Measurements from ENCODE around the gene L3MBTL3. TPM values are rescaled to one million over a fixed set of nuclear protein-coding genes. Genes with fewer than 3 reads are reported as not detected.

The L3MBTL3 gene
- total RNA-seq, 4 donors from 2014 or later, result 8.1 to 57.6 (median 21.9) TPM

DNA sequence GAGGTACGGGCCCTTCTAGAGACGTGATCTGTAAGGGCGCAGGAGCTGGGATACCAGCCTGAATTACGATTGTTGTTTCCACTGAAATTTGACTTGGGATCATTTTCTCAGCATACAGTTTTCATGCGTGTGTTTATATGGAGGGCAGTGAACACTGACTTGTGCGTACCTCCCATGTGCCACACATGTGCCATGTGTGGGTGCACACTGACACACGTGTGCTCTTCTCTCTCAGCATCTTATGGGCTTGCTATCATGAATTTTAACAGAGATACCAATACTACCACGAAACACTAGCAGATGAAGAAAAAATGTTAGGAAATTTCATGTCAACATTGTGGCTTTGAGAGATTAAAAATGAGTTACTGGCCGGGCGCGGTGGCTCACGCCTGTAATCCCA lies 39.1 kb downstream of the L3MBTL3 start:
- Histone ChIP-seq H3K4me1 (no peaks in the 10 kb centered on the region), H3K27me3 (no peaks in the 10 kb centered on the region), H3K27ac (no peak overlapping the region), H3K4me3 (no peak overlapping the region), H3K9me3 (no peaks in the 10 kb centered on the region), H3K36me3 (peaks cover 0 to 7% (median 0%) of the 10 kb centered on the region in 4 donors)
- no peak for TF ChIP-seq POLR2A (IDR thresholded peaks at IDR 0.05)
- TF ChIP-seq EP300 (IDR thresholded peaks at IDR 0.05; ENCODE audit: low read depth), result no peak
- TF ChIP-seq, protein P1, sequence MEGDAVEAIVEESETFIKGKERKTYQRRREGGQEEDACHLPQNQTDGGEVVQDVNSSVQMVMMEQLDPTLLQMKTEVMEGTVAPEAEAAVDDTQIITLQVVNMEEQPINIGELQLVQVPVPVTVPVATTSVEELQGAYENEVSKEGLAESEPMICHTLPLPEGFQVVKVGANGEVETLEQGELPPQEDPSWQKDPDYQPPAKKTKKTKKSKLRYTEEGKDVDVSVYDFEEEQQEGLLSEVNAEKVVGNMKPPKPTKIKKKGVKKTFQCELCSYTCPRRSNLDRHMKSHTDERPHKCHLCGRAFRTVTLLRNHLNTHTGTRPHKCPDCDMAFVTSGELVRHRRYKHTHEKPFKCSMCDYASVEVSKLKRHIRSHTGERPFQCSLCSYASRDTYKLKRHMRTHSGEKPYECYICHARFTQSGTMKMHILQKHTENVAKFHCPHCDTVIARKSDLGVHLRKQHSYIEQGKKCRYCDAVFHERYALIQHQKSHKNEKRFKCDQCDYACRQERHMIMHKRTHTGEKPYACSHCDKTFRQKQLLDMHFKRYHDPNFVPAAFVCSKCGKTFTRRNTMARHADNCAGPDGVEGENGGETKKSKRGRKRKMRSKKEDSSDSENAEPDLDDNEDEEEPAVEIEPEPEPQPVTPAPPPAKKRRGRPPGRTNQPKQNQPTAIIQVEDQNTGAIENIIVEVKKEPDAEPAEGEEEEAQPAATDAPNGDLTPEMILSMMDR (IDR thresholded peaks at IDR 0.05), result no peak
- no peak for TF ChIP-seq POLR2AphosphoS5 (IDR thresholded peaks at IDR 0.05)
- DNase-seq, result no peak
- 97 to 100% methylated on average over 7 to 12 of the region's 12 CpGs for WGBS, 2 donors (ENCODE audit: low coverage in 1 of 2)
- in situ Hi-C loops (cut with MboI; ENCODE audit: low pct_ligation_motif_present in 1 of 4, low pct_unique_long_range_greater_than_20kb in 1 of 4, low sequenced_read_pairs in 3 of 4) (no loop called here), intact Hi-C loops (cut with DNase I; ENCODE audit: low total_unique reads) (no loop called here)

DNA sequence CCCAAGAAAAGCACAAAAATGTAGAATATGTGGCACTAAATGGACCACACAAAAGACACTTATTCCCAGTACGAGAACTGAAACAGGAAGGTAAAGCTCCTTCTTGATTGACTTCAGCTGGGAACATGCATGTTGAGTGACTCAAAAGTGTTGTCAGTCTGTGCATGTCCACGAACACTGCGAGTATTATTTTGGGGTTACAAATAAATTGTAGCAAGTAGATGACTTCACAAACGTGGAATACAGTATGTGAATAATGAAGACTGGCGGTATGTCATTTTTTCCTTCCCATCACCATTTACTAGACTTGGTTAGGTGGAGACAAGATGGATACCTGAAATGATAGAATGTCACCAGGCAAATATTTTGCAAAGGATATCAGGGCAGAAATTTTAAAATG lies 45.4 kb downstream of the L3MBTL3 start:
- Histone ChIP-seq H3K4me3 (no peak overlapping the region), H3K9me3 (no peaks in the 10 kb centered on the region), H3K27me3 (no peaks in the 10 kb centered on the region), H3K4me1 (no peaks in the 10 kb centered on the region), H3K36me3 (no peaks in the 10 kb centered on the region), H3K27ac (no peak overlapping the region)
- intact Hi-C loops (cut with DNase I; ENCODE audit: low total_unique reads) (no loop called here), in situ Hi-C loops (cut with MboI; ENCODE audit: low pct_ligation_motif_present in 1 of 4, low pct_unique_long_range_greater_than_20kb in 1 of 4, low sequenced_read_pairs in 3 of 4) (no loop called here)
- DNase-seq, result no peak
- WGBS, 2 donors (ENCODE audit: low coverage in 1 of 2), result 87 to 88% methylated on average over 5 of the region's 5 CpGs
- no peak for TF ChIP-seq POLR2A (IDR thresholded peaks at IDR 0.05)
- TF ChIP-seq EP300 (IDR thresholded peaks at IDR 0.05; ENCODE audit: low read depth), result no peak
- no peak for TF ChIP-seq POLR2AphosphoS5 (IDR thresholded peaks at IDR 0.05)
- TF ChIP-seq, protein P1 (IDR thresholded peaks at IDR 0.05), result no peak

DNA sequence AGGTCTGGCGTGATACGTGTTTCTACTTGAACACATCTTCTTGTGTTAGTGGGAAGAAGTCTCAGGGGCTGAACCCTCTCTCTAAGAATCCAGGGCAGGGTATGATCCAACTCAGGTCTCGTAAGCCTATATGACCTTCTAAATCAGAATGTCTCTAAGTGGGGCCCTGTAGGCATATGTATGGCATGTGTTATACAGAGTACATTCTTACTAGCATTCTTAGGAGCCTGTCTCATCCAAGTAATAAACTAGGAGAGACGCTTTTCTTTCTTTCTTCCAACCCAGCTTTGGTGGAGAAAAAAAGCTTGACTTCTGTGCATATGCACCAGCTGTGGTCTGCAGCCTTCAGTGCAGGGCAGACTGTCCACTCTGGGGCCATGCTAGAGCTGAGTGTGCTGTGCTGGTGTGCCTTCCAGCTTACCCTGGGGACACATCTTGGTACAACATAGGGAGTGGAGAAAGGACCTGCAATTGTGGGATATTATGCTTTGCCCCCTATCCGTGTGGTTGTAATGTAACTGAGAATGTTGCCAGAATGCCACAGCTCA lies 47.3 kb downstream of the L3MBTL3 start:
- no peak for DNase-seq
- WGBS, 2 donors (ENCODE audit: low coverage in 1 of 2), result 92 to 94% methylated on average over 3 to 5 of the region's 5 CpGs
- no peaks in the 10 kb centered on the region for H3K4me1 ChIP-seq
- H3K36me3 ChIP-seq, result no peaks in the 10 kb centered on the region
- H3K27me3 ChIP-seq, result no peaks in the 10 kb centered on the region
- no peaks in the 10 kb centered on the region for H3K9me3 ChIP-seq
- TF ChIP-seq EP300 (IDR thresholded peaks at IDR 0.05; ENCODE audit: low read depth) (no peak), POLR2A (IDR thresholded peaks at IDR 0.05) (no peak), POLR2AphosphoS5 (IDR thresholded peaks at IDR 0.05) (no peak)
- in situ Hi-C loops (cut with MboI; ENCODE audit: low pct_ligation_motif_present in 1 of 4, low pct_unique_long_range_greater_than_20kb in 1 of 4, low sequenced_read_pairs in 3 of 4) (no loop called here), intact Hi-C loops (cut with DNase I; ENCODE audit: low total_unique reads) (no loop called here)
- H3K4me3 ChIP-seq, result no peak overlapping the region
- no peak overlapping the region for H3K27ac ChIP-seq

DNA sequence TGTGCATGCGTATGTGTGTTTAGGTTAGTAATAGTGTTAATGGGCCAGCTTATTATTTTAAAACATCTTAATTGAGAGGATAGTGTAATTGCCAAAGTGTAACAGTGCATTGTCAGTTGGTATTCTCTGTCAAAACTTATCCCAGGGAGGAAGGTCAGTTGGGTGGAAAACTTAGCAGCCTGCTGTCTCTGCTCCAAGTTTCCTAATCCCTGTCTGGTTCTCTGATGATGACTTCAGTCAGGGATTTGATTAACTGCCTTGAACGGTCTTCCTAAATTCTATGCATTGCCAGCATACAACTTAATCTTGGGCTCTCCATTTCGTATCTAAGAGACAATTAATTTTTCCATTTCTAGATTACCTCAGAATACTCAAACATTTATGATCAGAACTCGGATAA lies 51.1 kb downstream of the L3MBTL3 start:
- Histone ChIP-seq H3K27me3 (no peaks in the 10 kb centered on the region), H3K27ac (no peak overlapping the region), H3K4me3 (no peak overlapping the region), H3K9me3 (no peaks in the 10 kb centered on the region), H3K4me1 (no peaks in the 10 kb centered on the region), H3K36me3 (peaks cover 0 to 7% (median 0%) of the 10 kb centered on the region in 4 donors)
- intact Hi-C loops (cut with DNase I; ENCODE audit: low total_unique reads), result no loop called here
- WGBS, 2 donors (ENCODE audit: low coverage in 1 of 2), result 76 to 85% methylated on average over 4 of the region's 4 CpGs
- TF ChIP-seq, protein P1 (IDR thresholded peaks at IDR 0.05), result no peak
- TF ChIP-seq POLR2AphosphoS5 (IDR thresholded peaks at IDR 0.05) (no peak), EP300 (IDR thresholded peaks at IDR 0.05; ENCODE audit: low read depth) (no peak), POLR2A (IDR thresholded peaks at IDR 0.05) (no peak)
- DNase-seq, result no peak
- in situ Hi-C loops (cut with MboI; ENCODE audit: low pct_ligation_motif_present in 1 of 4, low pct_unique_long_range_greater_than_20kb in 1 of 4, low sequenced_read_pairs in 3 of 4), result no loop called here

DNA sequence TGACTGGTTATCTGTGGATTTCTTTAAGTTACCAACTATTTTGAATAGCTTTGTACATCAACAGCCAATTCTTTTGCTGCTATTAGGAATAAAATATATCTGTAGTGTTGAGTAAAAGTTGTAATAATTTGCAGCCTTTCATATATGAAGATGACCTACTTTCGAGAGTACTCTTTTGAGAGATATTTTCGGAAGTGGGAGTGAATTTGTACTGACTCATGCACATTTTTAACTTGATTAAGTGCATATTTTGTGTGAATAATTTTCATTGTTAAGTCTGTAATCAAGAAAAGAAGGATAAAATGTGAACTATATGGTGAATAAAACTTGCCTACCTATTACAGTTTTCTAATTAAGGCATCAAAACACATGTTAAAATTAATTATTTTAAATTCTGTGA lies 51.9 kb downstream of the L3MBTL3 start:
- no peak for DNase-seq
- H3K27ac ChIP-seq, result no peak overlapping the region
- no peaks in the 10 kb centered on the region for H3K27me3 ChIP-seq
- 80 to 84% methylated on average over 2 of the region's 2 CpGs for WGBS, 2 donors (ENCODE audit: low coverage in 1 of 2)
- TF ChIP-seq POLR2A (IDR thresholded peaks at IDR 0.05) (no peak), POLR2AphosphoS5 (IDR thresholded peaks at IDR 0.05) (no peak), EP300 (IDR thresholded peaks at IDR 0.05; ENCODE audit: low read depth) (no peak)
- TF ChIP-seq, protein P1 (IDR thresholded peaks at IDR 0.05), result no peak
- intact Hi-C loops (cut with DNase I; ENCODE audit: low total_unique reads), result no loop called here
- in situ Hi-C loops (cut with MboI; ENCODE audit: low pct_ligation_motif_present in 1 of 4, low pct_unique_long_range_greater_than_20kb in 1 of 4, low sequenced_read_pairs in 3 of 4), result no loop called here
- peaks cover 0 to 7% (median 0%) of the 10 kb centered on the region in 4 donors for H3K36me3 ChIP-seq
- H3K4me1 ChIP-seq, result no peaks in the 10 kb centered on the region
- H3K4me3 ChIP-seq, result no peak overlapping the region
- no peaks in the 10 kb centered on the region for H3K9me3 ChIP-seq

Data from transverse colon (tissue), 4 donors.